ENCODE results near the gene EPB41L2.
A peak's percentile ranks its signal among the peaks of the same experiment; 100 is the strongest.
"Not testable (repeated sequence)": the region's sequence is repeated elsewhere in the genome, so short reads cannot be mapped to it uniquely, and the experiment has no call there.

EPB41L2 gene

GRCh38 chr6:130827247-130828149 is 235.5 kb downstream of the EPB41L2 start, which contains the start of gene SMLR1:
Gene SMLR1, plus strand, starts transcription at chr6:130827406. Its CDS starts 8 bp downstream, at chr6:130827414.
- no peak for DNase-seq

- DNase-seq = no peak
Observed at GRCh38 chr6:130826442-130827246, 236.4 kb downstream of the EPB41L2 start.

GRCh38 chr6:130825772-130826441 is 237.1 kb downstream of the EPB41L2 start:
- no peak for DNase-seq

- DNase-seq = no peak
Observed at GRCh38 chr6:130824978-130825694, 237.9 kb downstream of the EPB41L2 start.

- DNase-seq = no peak
Observed at GRCh38 chr6:130822736-130823135, 240.3 kb downstream of the EPB41L2 start.

GRCh38 chr6:130815200-130816071 is 247.6 kb downstream of the EPB41L2 start:
- DNase-seq = no peak

- no peak for DNase-seq
Observed at GRCh38 chr6:130814506-130814905, 248.5 kb downstream of the EPB41L2 start.

GRCh38 chr6:130811932-130812331 is 251.1 kb downstream of the EPB41L2 start:
- DNase-seq = no peak

GRCh38 chr6:130810307-130811030 is 252.6 kb downstream of the EPB41L2 start:
- peak; percentile 25 for DNase-seq

- not testable (repeated sequence) for DNase-seq
Observed at GRCh38 chr6:130801368-130801767, 261.7 kb downstream of the EPB41L2 start.

- no peak for DNase-seq
Observed at GRCh38 chr6:130797061-130797460, 266.0 kb downstream of the EPB41L2 start.

- DNase-seq = no peak
Observed at GRCh38 chr6:130796313-130796905, 266.6 kb downstream of the EPB41L2 start.

- DNase-seq = no peak
Observed at GRCh38 chr6:130794738-130795137, 268.3 kb downstream of the EPB41L2 start.

- no peak for DNase-seq
Observed at GRCh38 chr6:130794010-130794697, 268.9 kb downstream of the EPB41L2 start.

Data from DMS 273 treated with DMSO at 0.1 percent for 48 hours (cell line).